IPS-20b (cell line): ENCODE data around the gene ASPSCR1.

ENCODE experiments used
- H3K27ac ChIP-seq: one replicate; pipeline ENCODE4 v1.5.1; 2013; ENCODE audit warnings: low read length
- H3K27me3 ChIP-seq: 2 replicates; pipeline ENCODE4 v1.6.1; 2013; ENCODE audit warnings: mild to moderate bottlenecking, low read length, inconsistent platforms; ENCODE audit not compliant: insufficient read depth
- H3K36me3 ChIP-seq: 2 replicates; pipeline ENCODE4 v1.6.1; 2013; ENCODE audit warnings: low read depth, mild to moderate bottlenecking, inconsistent platforms, low read length, moderate library complexity; ENCODE audit not compliant: insufficient read depth
- H3K4me1 ChIP-seq: 2 replicates; pipeline ENCODE4 v1.6.1; 2013; ENCODE audit warnings: mild to moderate bottlenecking, control low read depth, inconsistent platforms, low read length, moderate library complexity; ENCODE audit not compliant: insufficient read depth
- H3K4me3 ChIP-seq: 2 replicates; pipeline ENCODE4 v1.5.1; 2013; ENCODE audit warnings: mild to moderate bottlenecking, low read length, inconsistent platforms
- H3K9ac ChIP-seq: 2 replicates; pipeline ENCODE4 v1.6.1; 2013; ENCODE audit warnings: low read depth, mild to moderate bottlenecking, inconsistent platforms, low read length, moderate library complexity
- H3K9me3 ChIP-seq: 2 replicates; pipeline ENCODE4 v1.6.1; 2013; ENCODE audit warnings: mild to moderate bottlenecking, low read depth, low read length, inconsistent platforms; ENCODE audit not compliant: insufficient read depth

The ASPSCR1 gene

DNA sequence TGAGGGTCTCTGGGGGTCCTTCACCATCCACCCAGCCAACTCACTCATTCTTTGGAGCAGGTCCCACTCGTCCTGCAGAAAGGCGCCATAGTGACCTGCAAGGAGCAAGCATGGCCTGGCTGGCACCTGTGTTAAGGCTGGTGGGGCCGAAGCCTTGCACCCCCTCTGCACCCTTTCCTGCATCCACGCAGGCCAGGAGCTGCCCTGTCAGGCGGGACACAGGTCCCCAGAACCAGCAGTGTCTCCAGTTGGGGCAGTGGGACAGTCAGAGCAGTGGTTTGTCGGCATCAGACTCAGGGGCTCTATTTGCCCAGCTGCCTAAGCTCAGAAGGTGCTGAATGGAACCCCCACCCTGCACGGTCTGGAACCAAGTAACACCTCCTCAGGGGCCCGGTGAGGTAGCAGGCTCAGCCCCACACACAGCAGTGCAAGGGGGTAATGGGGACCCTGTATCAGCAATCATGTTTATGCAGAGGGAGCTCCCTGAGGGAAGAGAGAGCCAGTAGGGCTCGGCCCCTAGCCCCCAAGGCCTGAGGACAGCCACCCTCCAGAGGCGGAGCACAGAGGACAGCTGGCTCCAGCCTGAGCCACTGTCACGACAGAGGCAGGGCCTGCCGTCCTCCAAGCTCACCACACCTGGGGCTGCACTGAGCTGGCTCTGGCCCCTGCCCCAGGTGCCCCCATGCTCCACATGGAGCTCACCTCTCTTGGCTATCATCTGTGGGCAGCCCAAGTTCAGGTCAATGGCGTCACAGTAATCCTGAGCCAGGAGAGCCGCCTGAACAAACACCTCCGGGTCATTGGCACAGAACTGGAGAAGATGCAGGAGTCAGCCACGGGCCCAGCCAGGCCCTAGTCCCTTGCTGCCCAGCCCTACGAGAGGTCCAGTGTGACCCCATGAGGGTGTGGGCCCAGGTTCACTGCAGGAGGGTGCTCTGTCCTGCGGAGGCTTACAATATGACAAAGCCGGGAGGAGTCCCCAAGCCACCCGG lies 86.3 kb downstream of the ASPSCR1 start:
- Histone ChIP-seq H3K4me3 (peak overlapping the region; percentile 76; the same call in 1 of the 2 replicates), H3K27me3 (no peaks in the 10 kb centered on the region), H3K27ac (no peak overlapping the region), H3K9ac (no peak overlapping the region), H3K36me3 (peaks cover 34% of the 10 kb centered on the region), H3K4me1 (peaks cover 4% of the 10 kb centered on the region; the same call in 1 of the 2 replicates), H3K9me3 (no peaks in the 10 kb centered on the region)

DNA sequence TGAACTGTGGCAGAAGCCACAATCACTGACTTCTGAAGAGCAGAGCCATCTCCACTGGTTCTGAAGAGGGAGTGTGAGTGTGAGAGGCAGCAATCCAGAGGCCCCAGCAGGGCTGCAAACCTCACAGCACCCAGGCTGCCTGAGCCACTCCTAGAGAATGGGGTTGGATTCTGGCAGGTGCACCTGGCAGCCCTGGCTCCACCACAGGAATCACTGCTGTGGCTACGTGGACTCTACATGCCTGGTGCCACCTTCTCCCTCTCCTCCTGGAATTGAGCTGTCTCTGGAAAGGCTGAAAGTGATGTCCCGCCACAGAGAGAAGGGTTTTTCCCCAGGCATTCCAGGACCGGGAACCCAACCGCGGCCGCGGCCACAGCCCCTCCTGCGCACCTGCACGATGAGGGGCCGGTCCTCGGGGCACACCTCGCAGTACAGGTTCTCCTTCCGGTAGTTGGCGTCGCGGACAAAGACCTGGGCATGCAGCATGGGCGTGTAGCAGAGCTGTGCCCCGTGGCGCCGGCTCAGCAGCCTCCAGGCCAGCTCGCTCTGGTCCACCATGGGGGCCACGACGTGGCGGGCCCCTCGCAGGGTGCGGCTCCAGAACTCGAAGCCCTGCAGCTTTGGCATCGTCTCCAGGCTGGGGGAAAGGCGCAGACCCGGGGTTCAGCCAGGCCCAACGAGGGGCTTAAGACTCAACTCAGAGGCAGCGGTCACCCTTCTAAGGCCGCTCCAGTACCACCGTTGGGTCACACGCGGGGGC lies 87.2 kb downstream of the ASPSCR1 start:
- H3K4me3 ChIP-seq, result peak overlapping the region; percentile 76
- H3K4me1 ChIP-seq, result peaks cover 4% of the 10 kb centered on the region; the same call in 1 of the 2 replicates
- H3K36me3 ChIP-seq, result peaks cover 31% of the 10 kb centered on the region
- H3K9me3 ChIP-seq, result no peaks in the 10 kb centered on the region
- no peak overlapping the region for H3K27ac ChIP-seq
- no peaks in the 10 kb centered on the region for H3K27me3 ChIP-seq
- peak overlapping the region; percentile 72; the same call in 1 of the 2 replicates for H3K9ac ChIP-seq

DNA sequence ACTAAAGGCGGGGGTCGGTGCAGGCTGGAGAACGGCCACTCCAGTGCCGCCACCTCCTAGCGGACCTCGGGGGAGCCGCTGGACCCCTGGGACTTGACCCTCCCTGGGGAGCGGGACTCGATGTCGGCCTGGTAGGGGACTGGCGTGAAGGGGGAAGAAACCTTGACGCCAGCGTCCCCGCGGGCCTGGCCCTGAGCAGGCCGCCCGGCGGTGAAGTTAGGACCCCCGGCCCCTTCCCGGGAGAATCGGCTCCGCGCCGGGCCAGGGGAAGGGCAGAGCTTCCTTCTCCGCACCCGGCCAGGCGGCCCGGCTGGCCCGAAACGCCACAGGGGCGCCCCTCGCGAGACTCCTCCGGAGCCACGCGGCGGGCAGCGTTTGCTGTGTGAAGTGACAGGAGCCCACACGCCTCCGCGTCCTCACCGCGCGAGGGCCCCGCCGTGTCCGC lies 87.8 kb downstream of the ASPSCR1 start:
- H3K36me3 ChIP-seq, result peaks cover 31% of the 10 kb centered on the region
- peak overlapping the region; percentile 76 for H3K4me3 ChIP-seq
- H3K27ac ChIP-seq, result no peak overlapping the region
- H3K9ac ChIP-seq, result peak overlapping the region; percentile 72
- peaks cover 4% of the 10 kb centered on the region; the same call in 1 of the 2 replicates for H3K4me1 ChIP-seq
- H3K9me3 ChIP-seq, result no peaks in the 10 kb centered on the region
- H3K27me3 ChIP-seq, result no peaks in the 10 kb centered on the region

DNA sequence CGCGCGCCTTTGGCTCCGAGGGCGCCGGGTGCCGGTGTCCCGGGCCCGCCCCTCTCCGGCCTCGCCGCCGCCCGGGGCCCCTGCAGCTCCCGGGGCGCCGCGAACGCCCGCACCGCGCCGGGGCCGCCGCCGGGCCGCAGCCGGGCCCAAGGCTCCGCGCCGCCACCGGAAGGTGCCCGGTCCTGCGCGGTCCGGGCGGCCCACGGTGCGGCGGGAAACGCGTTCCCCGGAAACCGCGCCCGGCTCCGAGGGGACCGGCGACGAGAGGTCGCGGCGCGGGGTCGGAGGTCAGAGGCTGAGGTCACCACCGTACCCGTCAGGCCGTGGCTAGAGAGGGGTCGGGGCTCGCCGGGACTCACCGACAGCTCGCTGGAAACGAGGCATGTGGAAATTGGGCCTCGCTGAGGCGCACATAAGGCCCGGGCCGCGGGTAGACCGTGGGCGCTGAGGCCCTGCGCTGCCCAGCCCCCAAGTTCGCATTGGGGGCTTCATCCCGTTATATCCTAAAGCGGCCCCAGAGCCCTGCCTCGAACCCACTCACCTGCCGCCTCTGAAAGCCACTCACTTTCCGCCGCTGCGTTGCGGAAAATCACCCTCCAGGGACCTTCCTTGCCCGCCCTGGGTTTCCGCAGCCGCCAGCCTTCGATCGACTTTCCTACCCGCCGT lies 88.3 kb downstream of the ASPSCR1 start, which contains the start of gene DUS1L:
DUS1L (minus strand) TSS at position 167 of the 666 bp plus-strand sequence. CDS start 745 bp downstream, outside the sequence.
- no peaks in the 10 kb centered on the region for H3K9me3 ChIP-seq
- no peak within 1 kb of the TSS for H3K27ac ChIP-seq
- H3K36me3 ChIP-seq, result peaks cover 26% of the 10 kb centered on the region
- no peaks in the 10 kb centered on the region for H3K27me3 ChIP-seq
- H3K4me3 ChIP-seq, result peak within 1 kb of the TSS; percentile 76
- peaks cover 4% of the 10 kb centered on the region; the same call in 1 of the 2 replicates for H3K4me1 ChIP-seq
- peak within 1 kb of the TSS; percentile 74 for H3K9ac ChIP-seq
